NB4 (cell line): ENCODE measurements around the gene DICER1.

ENCODE experiments used
- CTCF ChIP-seq: IDR thresholded peaks from one replicate; pipeline ENCODE4 v1.5.1; 2012; ENCODE audit warnings: low read depth, low read length
- MAX ChIP-seq: IDR thresholded peaks from 2 replicates; pipeline ENCODE4 v1.6.1; 2011; ENCODE audit warnings: low read depth, low read length

- no peak for TF ChIP-seq CTCF
- TF ChIP-seq MAX: no peak
Observed at GRCh38 chr14:95155045-95155444, 2.3 kb downstream of the DICER1 start.
